AG09309 (cell line): ENCODE measurements around the gene PML.
A peak's percentile ranks its signal among the peaks of the same experiment; 100 is the strongest.

Experiments
- DNase-seq: peaks from one replicate; pipeline ENCODE4 v3.0.0-alpha.2; 2010; ENCODE audit warnings: low read depth
- H3K4me3 ChIP-seq: 2 replicates; pipeline ENCODE4 v1.5.1; 2011; ENCODE audit warnings: mild to moderate bottlenecking, low read depth, low read length, moderate library complexity; ENCODE audit not compliant: control insufficient read depth
- TF ChIP-seq, protein P1 (sequence below): IDR thresholded peaks from 2 replicates; pipeline ENCODE4 v1.5.1; 2011; ENCODE audit warnings: mild to moderate bottlenecking, low read depth, low read length, inconsistent platforms; ENCODE audit not compliant: insufficient read depth, control insufficient read depth; ENCODE audit errors: missing control alignments

PML gene

DNA sequence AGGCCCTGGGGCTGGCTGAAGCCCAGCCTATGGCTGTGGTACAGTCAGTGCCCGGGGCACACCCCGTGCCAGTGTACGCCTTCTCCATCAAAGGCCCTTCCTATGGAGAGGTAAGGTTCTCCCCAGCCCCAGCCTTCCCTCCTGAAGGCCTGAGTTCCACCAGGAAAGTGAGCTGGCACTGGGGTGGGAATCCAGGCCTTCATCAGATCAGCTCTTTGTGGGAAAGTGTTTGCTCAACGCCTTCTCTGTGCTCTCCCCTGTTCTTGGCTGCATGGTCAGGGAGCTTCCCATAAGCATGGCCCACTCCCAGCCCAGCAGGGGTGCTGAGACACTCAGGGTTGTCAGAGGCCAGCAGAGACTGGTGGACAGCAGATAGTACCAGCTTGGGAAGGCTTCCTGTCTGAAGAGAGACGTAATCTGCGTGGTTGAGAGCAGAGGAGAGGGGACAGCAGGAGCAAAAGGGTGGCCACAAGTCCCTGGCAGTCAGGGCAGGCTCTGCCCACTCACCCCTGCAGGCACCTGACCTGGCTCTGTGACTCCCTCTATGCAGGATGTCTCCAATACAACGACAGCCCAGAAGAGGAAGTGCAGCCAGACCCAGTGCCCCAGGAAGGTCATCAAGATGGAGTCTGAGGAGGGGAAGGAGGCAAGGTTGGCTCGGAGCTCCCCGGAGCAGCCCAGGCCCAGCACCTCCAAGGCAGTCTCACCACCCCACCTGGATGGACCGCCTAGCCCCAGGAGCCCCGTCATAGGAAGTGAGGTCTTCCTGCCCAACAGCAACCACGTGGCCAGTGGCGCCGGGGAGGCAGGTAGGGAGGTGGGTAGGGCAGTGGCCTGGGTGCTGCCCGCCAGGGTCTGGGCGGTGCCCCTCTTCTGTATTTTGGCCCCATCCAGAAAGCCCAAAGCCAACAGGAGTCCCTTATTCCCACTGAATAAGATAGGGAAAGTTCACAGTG is 38.4 kb downstream of the PML start:
- DNase-seq, result no peak
- TF ChIP-seq, protein P1, sequence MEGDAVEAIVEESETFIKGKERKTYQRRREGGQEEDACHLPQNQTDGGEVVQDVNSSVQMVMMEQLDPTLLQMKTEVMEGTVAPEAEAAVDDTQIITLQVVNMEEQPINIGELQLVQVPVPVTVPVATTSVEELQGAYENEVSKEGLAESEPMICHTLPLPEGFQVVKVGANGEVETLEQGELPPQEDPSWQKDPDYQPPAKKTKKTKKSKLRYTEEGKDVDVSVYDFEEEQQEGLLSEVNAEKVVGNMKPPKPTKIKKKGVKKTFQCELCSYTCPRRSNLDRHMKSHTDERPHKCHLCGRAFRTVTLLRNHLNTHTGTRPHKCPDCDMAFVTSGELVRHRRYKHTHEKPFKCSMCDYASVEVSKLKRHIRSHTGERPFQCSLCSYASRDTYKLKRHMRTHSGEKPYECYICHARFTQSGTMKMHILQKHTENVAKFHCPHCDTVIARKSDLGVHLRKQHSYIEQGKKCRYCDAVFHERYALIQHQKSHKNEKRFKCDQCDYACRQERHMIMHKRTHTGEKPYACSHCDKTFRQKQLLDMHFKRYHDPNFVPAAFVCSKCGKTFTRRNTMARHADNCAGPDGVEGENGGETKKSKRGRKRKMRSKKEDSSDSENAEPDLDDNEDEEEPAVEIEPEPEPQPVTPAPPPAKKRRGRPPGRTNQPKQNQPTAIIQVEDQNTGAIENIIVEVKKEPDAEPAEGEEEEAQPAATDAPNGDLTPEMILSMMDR, result no peak
- no peak overlapping the region for H3K4me3 ChIP-seq

DNA sequence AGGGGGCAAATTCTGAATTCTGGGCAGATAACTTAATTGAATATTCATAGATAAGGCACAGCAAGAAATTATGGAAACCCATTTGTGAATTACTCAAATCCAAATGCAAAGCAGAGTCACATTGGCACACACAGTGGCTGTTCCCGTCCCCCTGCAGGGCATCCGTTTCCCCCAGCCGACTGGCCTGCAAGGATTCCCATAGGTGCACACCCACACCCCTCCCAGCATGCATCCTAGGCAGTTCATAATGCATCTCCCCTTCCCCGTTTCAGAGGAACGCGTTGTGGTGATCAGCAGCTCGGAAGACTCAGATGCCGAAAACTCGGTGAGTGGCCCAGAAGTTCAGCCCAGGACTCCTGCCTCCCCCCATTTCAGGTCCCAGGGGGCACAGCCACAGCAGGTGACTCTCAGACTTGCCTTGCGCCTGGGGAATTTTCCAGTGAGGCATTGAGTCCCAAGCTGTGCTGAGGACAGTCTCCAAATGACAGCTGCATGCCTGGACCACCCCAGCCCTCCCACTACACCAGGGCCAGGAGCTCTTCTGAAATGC is 39.8 kb downstream of the PML start:
- no peak for DNase-seq
- no peak overlapping the region for H3K4me3 ChIP-seq
- TF ChIP-seq, protein P1, result no peak

DNA sequence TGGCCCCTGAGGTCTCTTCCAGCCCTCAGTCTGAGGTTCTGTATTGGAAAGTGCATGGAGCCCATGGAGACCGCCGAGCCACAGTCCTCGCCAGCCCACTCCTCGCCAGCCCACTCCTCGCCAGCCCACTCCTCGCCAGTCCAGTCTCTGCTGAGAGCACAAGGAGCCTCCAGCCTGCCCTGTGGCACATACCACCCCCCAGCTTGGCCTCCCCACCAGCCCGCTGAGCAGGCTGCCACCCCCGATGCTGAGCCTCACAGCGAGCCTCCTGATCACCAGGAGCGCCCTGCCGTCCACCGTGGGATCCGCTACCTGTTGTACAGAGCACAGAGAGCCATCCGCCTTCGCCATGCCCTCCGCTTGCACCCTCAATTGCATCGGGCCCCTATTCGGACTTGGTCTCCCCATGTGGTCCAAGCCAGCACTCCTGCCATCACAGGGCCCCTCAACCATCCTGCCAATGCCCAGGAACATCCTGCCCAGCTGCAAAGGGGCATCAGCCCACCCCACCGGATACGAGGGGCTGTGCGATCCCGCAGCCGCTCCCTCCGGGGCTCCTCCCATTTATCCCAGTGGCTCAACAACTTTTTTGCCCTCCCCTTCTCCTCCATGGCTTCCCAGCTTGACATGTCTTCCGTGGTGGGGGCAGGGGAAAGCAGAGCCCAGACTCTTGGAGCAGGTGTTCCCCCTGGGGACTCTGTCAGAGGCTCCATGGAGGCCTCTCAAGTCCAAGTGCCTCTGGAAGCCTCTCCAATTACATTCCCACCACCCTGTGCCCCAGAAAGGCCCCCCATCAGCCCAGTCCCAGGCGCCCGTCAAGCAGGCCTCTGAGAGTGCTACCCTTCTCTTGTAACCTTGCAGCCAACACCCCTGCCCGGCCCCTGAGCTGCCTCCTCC is 40.9 kb downstream of the PML start:
- TF ChIP-seq, protein P1, result no peak
- no peak overlapping the region for H3K4me3 ChIP-seq
- no peak for DNase-seq

DNA sequence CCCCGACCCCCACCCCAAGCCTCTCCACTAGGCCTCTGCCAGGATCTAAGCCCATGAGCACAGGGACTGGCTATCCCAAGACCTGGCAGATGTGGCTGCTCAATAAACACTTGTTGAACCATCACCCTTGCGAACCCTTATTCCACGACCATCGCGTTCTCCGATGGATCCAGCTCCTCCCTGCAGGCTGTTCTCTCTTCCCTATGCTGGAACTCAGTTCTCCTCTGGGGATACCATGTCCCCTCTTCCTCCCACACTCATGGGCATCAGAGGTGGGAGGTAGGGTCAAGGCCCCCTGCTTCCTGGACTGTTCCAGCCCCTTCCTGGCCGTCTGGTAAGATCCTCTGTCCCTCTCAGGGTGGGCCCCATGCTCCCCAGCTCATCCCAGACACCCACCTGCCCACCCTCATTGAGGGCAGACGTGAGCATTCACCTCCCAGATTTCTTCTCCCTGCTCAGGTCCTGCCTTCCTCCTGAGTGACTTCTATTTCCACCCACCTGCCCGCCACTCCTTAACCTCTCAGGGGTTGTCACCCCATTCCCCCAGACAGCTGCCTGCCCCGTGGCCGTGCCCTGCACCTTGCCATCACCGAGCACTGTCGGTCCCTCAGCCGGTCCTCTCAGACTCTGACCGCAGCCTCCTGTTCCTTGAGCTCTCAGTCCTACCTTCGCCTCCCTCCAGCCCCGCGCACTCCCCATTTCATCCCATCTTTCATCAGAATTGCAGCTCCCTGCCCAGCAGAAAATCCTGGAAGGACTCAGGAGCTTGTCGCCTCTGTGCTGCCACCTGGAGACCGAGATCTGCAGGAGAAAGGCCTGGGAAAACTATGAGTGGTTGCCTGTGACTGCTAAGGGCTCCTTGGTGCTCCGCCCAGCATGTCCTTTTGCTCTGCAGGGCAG is 42.0 kb downstream of the PML start:
- DNase-seq, result no peak
- no peak overlapping the region for H3K4me3 ChIP-seq
- TF ChIP-seq, protein P1, result peak; percentile 74

DNA sequence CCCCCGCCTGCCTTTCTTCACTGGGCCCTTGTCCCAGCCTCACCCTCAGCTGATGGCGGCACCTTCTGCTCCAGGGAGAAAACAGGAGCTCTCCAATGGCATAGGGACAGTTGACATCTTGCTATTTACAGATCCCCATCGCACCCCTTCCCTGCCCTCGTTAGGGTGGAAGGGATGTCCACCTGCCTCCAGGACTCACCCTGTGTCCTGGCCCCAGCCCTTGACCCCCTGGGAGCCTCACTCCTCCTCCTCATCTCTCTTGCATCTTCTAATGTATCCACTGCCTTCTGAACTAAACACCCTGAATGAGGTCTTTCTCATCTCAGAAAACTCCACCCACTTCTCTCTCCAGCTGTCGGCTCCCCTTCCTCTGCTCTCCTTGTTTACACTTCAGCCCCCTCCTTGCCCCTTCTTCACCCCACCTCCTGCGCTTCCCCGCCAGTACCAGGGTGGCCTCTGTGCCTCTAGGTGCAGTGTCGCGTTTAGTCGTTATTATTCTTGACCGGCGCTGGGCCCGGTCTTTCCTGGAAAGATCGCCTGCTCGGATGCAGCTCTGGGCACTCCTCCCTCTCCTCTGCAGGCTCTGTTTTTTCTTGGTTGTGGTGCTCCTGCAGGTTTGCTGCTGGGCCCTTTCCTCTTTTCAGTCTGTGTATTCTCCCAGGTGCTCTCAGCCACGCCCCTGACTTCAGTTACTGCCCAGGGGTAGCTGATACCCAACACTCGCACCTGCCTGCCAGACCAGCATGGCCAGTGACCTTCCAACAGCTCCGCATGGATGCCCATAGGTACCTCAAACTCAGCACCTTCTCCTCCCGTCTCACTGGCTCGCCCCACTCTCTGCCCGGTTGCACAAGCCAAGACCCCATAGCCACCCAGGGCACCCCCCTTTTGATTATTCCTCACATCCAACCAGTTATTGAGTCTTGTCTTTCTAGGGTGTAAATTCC is 42.9 kb downstream of the PML start:
- H3K4me3 ChIP-seq, result no peak overlapping the region
- TF ChIP-seq, protein P1, result no peak
- no peak for DNase-seq
